Activated CD8-positive, alpha-beta memory T cell treated with anti-CD3 and anti-CD28 coated beads for 36 hours (primary cell): Measurements from ENCODE around the gene LRRFIP1. TPM values are rescaled to one million over a fixed set of nuclear protein-coding genes. Genes with fewer than 3 reads are reported as not detected.

Experiments used
- CTCF ChIA-PET: fragments of 350-600 bp; sonication (Branson Sonifier 250); formaldehyde crosslinking; loops from one replicate; lab custom pipeline; 2021; ENCODE audit warnings: antibody characterized with exemption; lab: Charles Lee
- POLR2A ChIA-PET: fragments of 350-600 bp; sonication (Branson Sonifier 250); formaldehyde crosslinking; loops from one replicate; lab custom pipeline; 2021; ENCODE audit warnings: antibody characterized with exemption; lab: Charles Lee
- total RNA-seq, 2 experiments: library from RNA; stranded (reverse); gene quantifications; one replicate each; pipeline ENCODE4 v1.2.3, GENCODE V29; 2021

LRRFIP1 gene
- total RNA-seq, 2 experiments from 2014 or later = 203 to 210 TPM

DNA sequence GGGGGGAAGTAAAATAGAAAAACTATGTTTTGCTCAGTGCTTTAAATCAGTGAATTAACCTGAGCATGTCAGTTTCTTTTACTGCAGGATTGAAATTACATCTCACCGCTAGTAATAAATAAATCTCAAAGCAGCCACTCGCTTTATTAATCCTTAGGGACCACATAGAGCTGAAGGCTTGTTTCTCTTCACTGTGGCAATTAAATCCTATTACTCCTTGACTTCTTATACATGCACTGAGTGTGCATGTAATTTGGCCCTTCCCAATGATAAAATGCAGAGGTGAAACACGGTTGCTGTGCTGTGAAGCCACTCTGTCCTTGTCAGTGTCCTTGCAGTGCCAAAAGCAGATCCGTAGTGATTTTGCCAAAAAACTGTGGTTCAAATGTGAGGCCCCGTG is 94.1 kb downstream of the LRRFIP1 start:
- CTCF ChIA-PET = interaction anchor here (1.2 kb wide), 1 partner anchor 10 kb away, joined by 3 read pairs; no protein-coding TSS in a partner anchor
- POLR2A ChIA-PET = no interaction called here

DNA sequence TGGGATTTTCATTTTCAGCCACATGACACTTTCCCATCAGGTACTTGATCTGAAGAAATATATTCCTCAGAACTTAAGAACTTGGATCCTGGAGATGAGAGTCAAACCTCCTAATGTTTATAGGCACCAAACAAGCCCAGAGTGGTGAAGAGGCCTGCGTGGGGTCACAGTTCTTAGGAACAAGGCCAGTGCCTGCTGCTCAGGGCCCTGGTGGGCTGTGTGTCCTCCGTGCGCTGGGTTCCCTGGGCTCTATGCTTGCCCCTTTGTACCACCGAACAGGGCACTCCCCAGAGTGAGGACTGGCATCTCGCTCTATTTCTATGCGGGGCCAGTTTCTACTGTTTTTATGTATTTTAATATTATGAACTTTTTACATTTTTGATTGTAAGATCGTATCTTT is 95.2 kb downstream of the LRRFIP1 start:
- POLR2A ChIA-PET = interaction anchor here (1.0 kb wide), 1 partner anchor 24 kb away, joined by 3 read pairs; no protein-coding TSS in a partner anchor
- CTCF ChIA-PET = interaction anchor here (0.5 to 1.2 kb wide), 2 partner anchors 9 to 64 kb away, joined by 3 read pairs; no protein-coding TSS in a partner anchor

DNA sequence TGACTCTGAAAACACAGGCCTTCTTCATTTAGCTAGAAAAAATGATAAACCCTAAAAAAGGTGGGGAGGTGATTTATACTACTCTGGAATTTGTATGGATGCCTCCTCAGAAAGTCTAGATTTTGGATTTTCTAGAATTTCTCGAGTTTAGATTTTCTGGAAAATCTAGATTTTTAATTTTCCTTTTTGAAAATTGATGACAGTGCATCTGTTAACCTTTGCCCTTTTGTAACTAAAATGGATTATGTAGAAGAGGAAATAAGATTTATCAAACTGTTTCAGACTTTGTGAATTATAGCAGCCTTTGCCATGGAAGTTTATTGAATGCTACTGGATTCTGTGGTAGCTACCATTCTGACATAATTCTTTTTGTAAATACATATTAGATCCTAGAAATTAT is 95.6 kb downstream of the LRRFIP1 start:
- ChIA-PET POLR2A (interaction anchor here (1.0 kb wide), 1 partner anchor 24 kb away, joined by 3 read pairs; no protein-coding TSS in a partner anchor), CTCF (interaction anchor here (0.5 kb wide), 1 partner anchor 64 kb away, joined by 3 read pairs; no protein-coding TSS in a partner anchor)

DNA sequence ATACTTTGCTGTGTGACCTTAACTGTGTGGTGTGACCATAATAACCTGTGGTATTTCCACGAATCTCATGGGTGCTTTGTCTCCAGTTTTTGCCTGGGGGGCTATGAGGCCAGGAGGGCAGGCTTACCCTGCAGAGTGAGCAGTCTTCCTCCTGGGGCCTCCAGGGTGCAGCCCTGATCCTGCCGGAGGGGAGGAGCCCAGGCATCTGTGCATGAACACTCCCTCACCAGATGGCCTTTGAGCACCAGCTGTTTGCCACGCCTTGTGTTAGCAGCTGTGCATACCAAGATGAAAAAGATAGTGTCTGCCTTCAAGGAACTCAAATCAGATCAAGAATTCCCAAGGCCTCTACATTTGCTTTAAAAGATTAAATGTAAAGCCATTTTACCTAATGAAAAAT is 96.2 kb downstream of the LRRFIP1 start:
- POLR2A ChIA-PET = no interaction called here
- CTCF ChIA-PET = no interaction called here

DNA sequence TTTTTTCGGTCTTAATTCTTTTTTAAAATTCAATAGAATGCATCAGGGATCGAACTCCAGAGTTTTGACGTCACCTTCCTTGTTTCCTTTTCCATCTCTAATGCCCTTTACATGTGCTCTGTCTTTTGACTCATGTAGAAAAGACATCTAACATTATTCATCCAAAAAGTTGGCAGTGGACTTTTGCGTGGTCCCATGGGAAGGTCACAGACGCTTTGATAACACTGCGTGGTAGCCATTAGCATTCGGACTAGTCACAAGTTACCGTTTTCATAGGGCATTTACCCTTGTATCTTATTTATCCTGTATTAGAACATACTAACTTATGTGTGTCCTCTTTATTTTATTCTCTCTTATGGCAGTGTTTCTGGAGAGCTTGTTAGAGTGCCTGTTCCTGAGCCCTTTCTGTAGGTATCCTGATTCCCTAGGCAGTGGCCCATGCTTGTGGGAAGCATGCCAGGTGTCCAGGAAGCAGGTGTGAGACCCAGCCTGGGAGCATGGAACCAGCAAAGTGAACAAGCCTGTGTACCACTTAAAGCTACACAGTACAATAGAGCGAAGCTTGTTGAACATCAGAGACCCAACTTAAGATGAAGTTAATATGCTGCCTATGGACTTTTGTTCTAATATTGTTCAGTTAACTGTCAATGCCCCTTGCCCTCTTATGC is 97.6 kb downstream of the LRRFIP1 start:
- ChIA-PET POLR2A (no interaction called here), CTCF (interaction anchor here (1.7 kb wide), 1 partner anchor 20 kb away, joined by 7 read pairs; no protein-coding TSS in a partner anchor)

DNA sequence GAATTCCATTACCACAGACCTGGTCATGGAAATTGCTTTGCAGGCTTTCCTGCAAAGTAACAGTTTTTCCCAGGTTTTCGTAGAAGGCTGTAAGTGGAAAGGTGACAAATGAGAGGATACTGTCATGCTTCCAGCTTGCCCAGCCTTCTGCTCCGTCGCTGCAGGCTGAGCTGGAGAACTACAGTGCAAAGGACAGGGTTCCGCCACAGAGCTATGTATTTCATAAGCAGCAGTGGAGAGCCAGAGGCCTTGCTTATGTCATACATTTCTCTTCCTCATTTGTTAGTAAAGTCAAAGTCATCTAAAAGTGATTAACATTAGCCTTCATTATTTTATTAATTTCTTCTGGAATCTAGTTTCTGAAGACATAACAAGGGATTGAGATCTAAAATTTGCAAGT is 98.3 kb downstream of the LRRFIP1 start:
- CTCF ChIA-PET = interaction anchor here (1.7 kb wide), 1 partner anchor 20 kb away, joined by 7 read pairs; no protein-coding TSS in a partner anchor
- POLR2A ChIA-PET = no interaction called here

DNA sequence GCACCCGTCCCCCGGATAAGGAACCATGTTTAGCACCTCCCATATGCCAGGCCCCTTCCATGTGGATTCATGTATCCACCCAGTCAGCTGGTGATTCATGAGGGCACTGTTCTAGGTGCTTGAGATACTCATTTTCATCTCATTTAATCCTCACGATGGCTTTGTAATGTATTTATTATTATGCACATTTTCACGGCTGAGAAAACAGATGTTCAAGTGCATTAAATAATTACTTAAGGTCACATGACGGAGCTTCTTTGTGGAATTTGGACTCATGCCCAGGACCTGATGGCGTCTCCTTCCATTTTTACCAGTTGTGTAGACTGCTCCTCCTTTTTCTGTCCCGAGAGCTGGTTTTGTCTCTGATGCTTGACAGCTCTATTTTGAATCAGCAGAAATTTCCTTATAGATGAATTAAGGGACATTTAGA is 99.0 kb downstream of the LRRFIP1 start:
- CTCF ChIA-PET = interaction anchor here (1.1 kb wide), 1 partner anchor 146 kb away, joined by 3 read pairs; no protein-coding TSS in a partner anchor
- POLR2A ChIA-PET = no interaction called here

DNA sequence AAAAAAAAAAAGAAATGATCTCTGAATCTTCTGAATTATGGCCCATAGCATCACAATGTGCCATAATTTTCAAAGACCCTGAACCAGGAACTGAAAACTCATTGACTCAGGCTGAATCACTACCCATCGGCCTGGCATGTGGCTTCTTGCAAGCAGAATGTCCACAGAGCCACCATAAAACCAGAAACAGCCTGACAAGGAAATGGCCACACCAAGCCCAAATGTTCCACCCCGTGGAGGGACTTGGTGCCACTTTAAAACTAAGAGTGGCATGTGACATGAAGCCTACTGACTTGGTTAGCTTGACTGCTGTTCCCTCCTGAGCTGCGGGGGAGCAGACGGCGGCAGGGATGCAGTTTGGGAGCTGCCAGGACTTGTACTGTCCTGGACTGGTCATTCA is 100.0 kb downstream of the LRRFIP1 start:
- ChIA-PET CTCF (interaction anchor here (0.7 to 3.8 kb wide), 4 partner anchors 18 to 254 kb away, joined by 3 to 12 read pairs (median 7); no protein-coding TSS in a partner anchor), POLR2A (no interaction called here)

DNA sequence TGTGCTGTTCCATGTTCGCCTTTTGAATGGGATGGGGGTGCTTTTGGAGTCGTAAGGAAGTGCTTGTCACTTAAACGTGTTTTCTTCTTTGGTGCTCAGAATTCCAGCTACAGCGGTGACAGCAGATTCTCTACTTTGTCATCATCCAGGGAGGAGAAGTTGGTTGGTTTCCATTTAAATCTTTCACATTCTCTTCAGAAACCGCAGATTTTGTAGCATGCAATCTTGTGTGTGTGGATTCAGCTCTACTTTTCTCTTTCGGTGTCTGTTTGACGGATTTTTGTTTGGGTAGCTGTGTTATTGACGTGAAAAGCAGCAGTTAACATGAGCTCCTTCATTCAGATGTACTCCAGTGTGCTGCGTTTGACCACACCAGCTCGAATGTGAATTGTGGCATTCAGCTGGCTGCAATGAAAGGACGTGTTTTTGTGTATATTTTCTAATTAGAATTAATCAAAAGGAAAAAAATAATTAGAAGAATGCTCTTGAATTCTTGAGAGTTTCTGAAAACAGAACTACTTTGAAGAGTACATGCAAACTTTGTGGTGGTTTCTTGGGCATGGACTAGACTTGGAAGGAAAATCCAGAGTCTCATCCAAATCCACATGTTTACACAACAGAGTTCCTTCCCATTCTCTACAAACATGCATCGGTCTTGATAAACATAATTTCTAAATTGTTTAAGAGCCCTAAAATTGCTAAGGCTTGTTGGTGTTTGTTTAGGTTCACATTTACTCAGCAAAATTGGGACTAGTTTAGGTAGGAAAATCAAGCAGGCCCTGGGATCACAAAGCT is 102.5 kb downstream of the LRRFIP1 start:
- ChIA-PET POLR2A (interaction anchor here (1.9 kb wide), 1 partner anchor 38 kb away, joined by 19 read pairs; no protein-coding TSS in a partner anchor), CTCF (interaction anchor here (1.1 to 3.8 kb wide), 4 partner anchors 15 to 57 kb away, joined by 4 to 12 read pairs (median 8); no protein-coding TSS in a partner anchor)

DNA sequence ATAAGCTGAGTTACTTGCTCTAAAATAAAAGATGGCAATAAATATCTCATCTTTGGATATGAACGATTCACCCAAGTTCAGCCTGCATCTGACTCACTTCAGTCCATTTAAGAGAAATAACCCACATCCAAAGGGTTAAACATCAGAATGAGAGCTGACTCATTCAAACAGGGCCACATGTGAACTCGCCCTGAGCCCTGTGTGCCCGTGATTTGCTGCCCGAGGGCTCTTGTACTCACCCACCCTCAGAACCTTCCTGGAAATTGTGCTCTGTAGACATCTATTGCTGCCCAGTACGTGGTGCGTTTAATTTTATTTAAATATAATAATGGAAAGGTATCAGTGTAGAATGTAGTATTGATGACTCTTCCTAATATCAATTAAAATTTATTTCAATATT is 104.3 kb downstream of the LRRFIP1 start:
- ChIA-PET POLR2A (interaction anchor here (0.7 to 1.9 kb wide), 9 partner anchors 27 to 58 kb away, joined by 3 to 19 read pairs (median 4); no protein-coding TSS in a partner anchor), CTCF (interaction anchor here (1.0 to 2.6 kb wide), 8 partner anchors 10 to 58 kb away, joined by 3 to 17 read pairs (median 6); no protein-coding TSS in a partner anchor)

DNA sequence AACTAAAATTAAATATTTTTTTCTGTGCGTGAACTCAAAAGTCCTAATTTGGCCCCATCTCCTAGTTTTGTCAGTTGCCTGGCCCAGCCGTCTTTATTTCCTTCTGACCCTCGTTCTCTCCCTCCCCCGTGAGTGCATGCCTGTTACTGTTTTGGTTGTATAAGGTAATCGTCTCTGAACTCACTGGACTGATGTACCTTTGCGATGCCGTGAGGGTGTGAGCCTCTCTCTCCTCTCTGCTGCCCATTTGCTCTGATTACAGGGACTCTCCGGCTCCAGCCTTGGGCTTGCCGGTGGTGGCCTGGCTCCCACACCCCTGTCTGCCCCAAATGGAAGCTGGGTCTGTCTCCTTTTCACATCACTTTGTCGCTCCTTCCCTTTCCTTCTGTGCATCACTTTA is 104.7 kb downstream of the LRRFIP1 start:
- CTCF ChIA-PET = interaction anchor here (1.0 to 2.6 kb wide), 6 partner anchors 10 to 58 kb away, joined by 3 to 17 read pairs (median 6); no protein-coding TSS in a partner anchor
- POLR2A ChIA-PET = interaction anchor here (0.9 to 1.9 kb wide), 5 partner anchors 27 to 58 kb away, joined by 3 to 19 read pairs (median 4); no protein-coding TSS in a partner anchor

DNA sequence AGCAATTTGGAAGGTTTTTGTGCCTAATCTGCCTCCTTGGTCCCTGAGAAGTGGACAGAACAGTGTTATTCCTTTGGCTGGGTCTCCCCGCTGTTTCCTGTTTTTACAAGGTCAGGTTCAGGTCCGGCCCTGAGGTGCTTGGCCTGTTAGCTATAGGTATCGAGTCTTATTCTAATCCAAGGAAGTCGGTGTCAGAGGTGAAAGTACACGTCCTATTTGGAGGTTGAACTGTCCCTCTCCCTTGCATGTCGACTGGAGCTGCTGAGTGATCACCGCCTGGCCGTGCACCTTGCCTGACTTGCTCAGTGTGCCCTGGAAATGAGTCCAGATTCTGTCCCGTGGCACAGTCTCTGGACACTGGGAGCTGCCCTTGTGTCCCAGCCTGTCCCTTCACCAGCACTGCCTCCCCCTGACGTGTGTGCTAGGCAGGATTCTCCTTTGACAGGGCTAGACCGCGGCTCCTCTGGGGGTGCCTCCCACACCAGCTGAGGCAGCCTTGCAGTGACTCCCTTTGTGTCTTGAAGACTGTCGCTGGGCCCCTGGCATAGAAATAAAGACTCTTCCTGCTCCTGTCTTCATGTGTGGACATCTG is 105.5 kb downstream of the LRRFIP1 start:
- ChIA-PET CTCF (interaction anchor here (2.4 to 2.6 kb wide), 2 partner anchors 12 to 59 kb away, joined by 15 to 17 read pairs; no protein-coding TSS in a partner anchor), POLR2A (interaction anchor here (1.3 to 1.6 kb wide), 2 partner anchors 30 to 60 kb away, joined by 4 read pairs; no protein-coding TSS in a partner anchor)

DNA sequence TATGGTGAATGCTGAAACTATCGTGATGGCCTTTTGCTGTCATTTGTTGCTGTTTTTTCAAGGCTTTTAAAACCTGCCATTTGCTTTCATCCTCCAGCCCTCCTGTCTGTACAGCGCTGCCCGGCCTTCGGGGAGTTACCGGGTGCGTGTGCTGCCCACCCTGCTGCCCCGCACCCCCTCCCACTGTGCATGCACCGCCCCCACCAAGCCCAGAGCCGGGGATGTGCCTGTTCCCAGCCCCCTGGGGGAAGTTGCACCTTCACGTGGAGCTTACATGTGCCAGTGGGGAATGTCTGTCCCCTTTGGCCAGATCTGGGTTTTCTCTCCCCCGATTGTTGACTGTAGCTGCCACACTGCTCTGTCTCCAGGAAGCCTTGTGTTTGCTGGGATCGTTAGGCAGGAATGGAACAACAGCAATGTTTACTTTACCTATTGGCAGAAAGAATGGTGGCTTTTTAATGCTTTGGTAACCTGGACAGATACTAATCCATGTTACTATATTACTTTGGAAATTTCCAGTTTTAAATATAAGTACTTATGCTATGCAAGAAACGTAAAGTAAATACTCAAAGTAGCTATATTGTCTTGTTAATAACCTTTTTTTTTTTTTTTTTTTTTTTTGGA is 106.4 kb downstream of the LRRFIP1 start:
- POLR2A ChIA-PET = interaction anchor here (0.5 to 1.3 kb wide), 3 partner anchors 39 to 165 kb away, joined by 3 to 4 read pairs (median 4); no protein-coding TSS in a partner anchor
- CTCF ChIA-PET = interaction anchor here (0.7 to 2.6 kb wide), 5 partner anchors 11 to 61 kb away, joined by 3 to 15 read pairs (median 5); no protein-coding TSS in a partner anchor

DNA sequence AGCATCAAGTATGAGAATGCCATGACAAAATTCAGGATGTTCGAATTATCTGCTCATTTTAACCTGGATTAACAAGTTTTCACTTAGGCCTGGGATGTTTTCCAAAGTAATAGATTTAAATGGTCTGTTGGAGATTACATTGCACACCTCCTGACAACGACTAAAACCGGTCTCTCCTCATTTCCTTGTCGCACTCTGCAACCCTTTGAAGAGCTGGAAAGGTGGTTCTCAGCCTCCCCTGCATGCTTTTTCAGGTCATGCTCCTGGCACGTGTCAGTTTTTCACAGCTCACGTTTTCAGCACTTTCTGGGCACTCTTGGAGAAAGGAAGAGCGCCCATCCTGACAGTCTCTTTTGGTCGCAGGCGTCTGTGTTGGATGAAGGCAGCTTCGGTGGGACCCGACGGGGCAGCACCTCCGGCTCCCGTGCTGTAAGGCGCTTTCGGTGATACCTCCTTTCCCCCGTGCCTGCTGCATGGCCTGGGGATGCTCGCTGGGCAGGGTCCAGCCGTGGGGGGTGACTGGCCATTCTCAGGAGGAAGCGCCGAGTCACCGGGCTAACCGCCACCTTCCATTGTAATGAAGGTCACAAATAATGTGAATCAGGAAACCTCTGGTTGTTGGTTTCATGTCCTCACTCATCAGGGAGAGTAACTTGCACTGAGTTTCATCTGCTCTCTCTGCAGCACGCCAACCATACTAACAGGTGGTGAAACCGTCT is 107.7 kb downstream of the LRRFIP1 start:
- ChIA-PET CTCF (interaction anchor here (0.7 to 1.7 kb wide), 4 partner anchors 10 to 62 kb away, joined by 3 to 6 read pairs (median 4); no protein-coding TSS in a partner anchor), POLR2A (no interaction called here)

DNA sequence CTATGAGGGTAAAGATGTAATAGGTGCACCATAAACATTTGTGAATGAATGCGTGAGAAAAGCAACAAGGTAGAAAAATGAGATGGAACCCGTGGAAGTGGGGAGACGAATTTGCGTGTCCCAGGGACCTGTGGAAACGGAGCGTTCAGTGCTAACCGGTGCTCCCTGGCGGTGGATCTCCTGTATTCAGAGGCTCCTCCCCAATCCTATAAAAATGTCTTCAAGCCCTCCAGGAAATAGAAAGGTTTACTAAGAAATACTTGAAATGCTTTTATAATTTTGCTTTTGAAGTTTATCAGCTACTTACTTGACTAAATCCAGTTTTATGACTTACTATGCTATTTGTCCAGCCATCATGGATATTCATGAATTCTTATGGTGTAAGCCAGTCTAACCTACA is 108.4 kb downstream of the LRRFIP1 start:
- ChIA-PET CTCF (interaction anchor here (0.9 to 1.2 kb wide), 2 partner anchors 9 to 42 kb away, joined by 3 to 5 read pairs; no protein-coding TSS in a partner anchor), POLR2A (no interaction called here)

DNA sequence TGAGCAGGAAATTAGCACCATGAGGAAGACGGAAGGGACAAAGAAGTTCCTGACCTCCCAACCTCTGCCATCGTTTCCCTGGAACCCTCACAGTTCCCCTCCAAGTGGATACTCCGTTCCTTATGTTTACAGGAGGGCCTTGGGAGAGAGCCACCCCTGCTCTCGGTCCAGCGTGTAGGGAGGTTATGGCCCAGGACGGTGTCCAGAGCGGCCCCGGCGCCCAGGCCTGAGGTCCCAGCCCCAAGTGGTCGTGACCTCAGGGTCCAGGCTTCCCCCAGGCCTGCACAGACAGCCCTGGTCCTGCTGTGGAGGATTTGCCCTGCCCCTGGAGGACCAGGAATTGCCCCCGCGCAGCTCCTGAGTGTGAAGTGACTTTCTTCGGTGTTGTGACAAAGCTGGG is 109.4 kb downstream of the LRRFIP1 start:
- CTCF ChIA-PET = no interaction called here

DNA sequence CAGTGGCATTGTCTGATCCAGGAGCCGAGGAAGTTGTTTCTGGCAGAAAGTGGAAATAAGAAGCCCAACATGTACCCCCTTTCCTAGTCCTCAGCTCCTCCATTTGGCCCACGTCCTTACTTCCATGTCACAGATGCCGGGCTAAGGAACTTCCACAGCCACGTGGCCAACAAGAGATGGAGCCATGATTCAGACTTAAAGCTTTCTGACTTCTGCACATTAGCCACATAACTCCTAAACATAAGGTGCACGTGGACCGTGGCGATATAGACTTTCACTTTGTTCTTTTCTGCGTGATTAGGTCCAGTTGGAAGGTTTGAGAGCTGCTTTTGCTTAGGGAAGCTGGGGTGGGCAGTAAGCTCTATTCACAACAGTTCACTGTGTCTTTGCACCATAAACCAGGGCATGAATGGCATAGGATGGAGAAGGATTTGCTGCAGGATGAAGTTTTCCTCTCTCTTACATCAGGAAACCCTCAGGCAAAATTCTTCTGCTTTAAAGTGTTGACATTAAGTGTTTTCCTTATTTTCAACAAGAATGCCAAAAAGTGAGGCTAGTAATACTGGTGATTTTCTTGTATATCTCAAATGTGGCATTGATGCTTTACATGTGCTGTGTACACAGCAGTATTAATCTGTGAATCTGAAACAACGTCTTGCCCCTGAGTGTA is 109.9 kb downstream of the LRRFIP1 start:
- ChIA-PET POLR2A (no interaction called here), CTCF (no interaction called here)

More for the DNA sequence above, 109.4 kb downstream of the LRRFIP1 start:
- POLR2A ChIA-PET = no interaction called here
